ENCODE data around the gene PHC2.

- TF ChIP-seq CTCF (IDR thresholded peaks at IDR 0.05) (no peak), ZFX (IDR thresholded peaks at IDR 0.05; ENCODE audit: borderline replicate concordance) (no peak)
Measured at GRCh38 chr1:33312413-33312749, 118.5 kb downstream of the PHC2 start.

All from 22Rv1 (cell line).